ENCODE data around the gene ALS2CL.

Gene ALS2CL

GRCh38 chr3:46629551-46630517 lies 63.6 kb downstream of the ALS2CL start:
- DNase-seq (ENCODE audit: low read depth in 2 of 2): peak; percentile 37 to 62

GRCh38 chr3:46628901-46629369 lies 64.5 kb downstream of the ALS2CL start:
- DNase-seq (ENCODE audit: low read depth in 2 of 2): no peak

- no peak for DNase-seq (ENCODE audit: low read depth in 2 of 2)
Observed at GRCh38 chr3:46627078-46627477, 66.4 kb downstream of the ALS2CL start.

- DNase-seq (ENCODE audit: low read depth in 2 of 2): no peak
Observed at GRCh38 chr3:46626039-46626438, 67.4 kb downstream of the ALS2CL start.

GRCh38 chr3:46624975-46625490 lies 68.4 kb downstream of the ALS2CL start:
- DNase-seq (ENCODE audit: low read depth in 2 of 2): no peak

- no peak for DNase-seq (ENCODE audit: low read depth in 2 of 2)
Observed at GRCh38 chr3:46624533-46624932, 68.9 kb downstream of the ALS2CL start.

GRCh38 chr3:46619845-46620778 lies 73.4 kb downstream of the ALS2CL start:
- DNase-seq (ENCODE audit: low read depth in 2 of 2): no peak
